ENCODE data around the gene CACNA2D1. TPM values are rescaled to one million over a fixed set of nuclear protein-coding genes. Genes with fewer than 3 reads are reported as not detected.

Gene CACNA2D1
- total RNA-seq, 1 experiment from 2014 or later = 0.27 TPM

GRCh38 chr7:81956520-81956919 is 487.1 kb downstream of the CACNA2D1 start:
- BruUV-seq (replicated peaks) = no TSS peak
- H2AFZ ChIP-seq (ENCODE audit: low read depth, low read length, poor library complexity, severe bottlenecking) = no peak overlapping the region
- ChIA-PET CTCF (interaction anchor here (1.0 to 2.8 kb wide), 5 partner anchors 19 to 457 kb away, joined by 3 to 34 read pairs (median 4); no protein-coding TSS in a partner anchor), POLR2A (no interaction called here), RAD21 (ENCODE audit: low non-redundant PET in 1 of 2, low total read pairs in 2 of 2, uncharacterized antibody in 2 of 2, unreplicated experiment in 2 of 2) (no interaction called here)
- H4K20me1 ChIP-seq (ENCODE audit: insufficient read depth) = no peaks in the 10 kb centered on the region
- H3K27ac ChIP-seq (ENCODE audit: low read depth, low read length) = no peak overlapping the region
- intact Hi-C loops (cut with micrococcal nuclease) = loop anchor here (1.0 to 5.0 kb wide), 5 partner anchors 60 to 771 kb away; no protein-coding TSS in a partner anchor
- TF ChIP-seq RAD21 (IDR thresholded peaks at IDR 0.05; ENCODE audit: low read depth) (peak; percentile 80), SRF (IDR thresholded peaks at IDR 0.05; ENCODE audit: low read depth) (no peak), CTCF (IDR thresholded peaks at IDR 0.05 in 2 of 3, conservative IDR thresholded peaks at IDR 0.05 in 1 of 3; ENCODE audit: borderline replicate concordance in 1 of 3, insufficient read depth in 1 of 3, low read depth in 2 of 3, low read length in 2 of 3) (peak; percentile 61 to 75 (median 70))
- no peak overlapping the region for H3K4me2 ChIP-seq (ENCODE audit: low read length)
- H3K27me3 ChIP-seq (ENCODE audit: insufficient read depth, low read length) = no peaks in the 10 kb centered on the region
- ATAC-seq = peak; percentile 96
- H3K4me3 ChIP-seq (replicated peaks in 1 of 2; ENCODE audit: low read depth in 1 of 2, low read length in 2 of 2) = no peak overlapping the region
- no peaks in the 10 kb centered on the region for H3K36me3 ChIP-seq (ENCODE audit: control insufficient read depth in 1 of 2, insufficient read depth in 2 of 2, low read length in 2 of 2)
- no peaks in the 10 kb centered on the region for H3K79me2 ChIP-seq (ENCODE audit: insufficient read depth, low read length)
- H3K4me1 ChIP-seq (ENCODE audit: control insufficient read depth in 1 of 2, insufficient read depth in 2 of 2, low read length in 2 of 2) = no peaks in the 10 kb centered on the region
- H3K9me2 ChIP-seq (ENCODE audit: insufficient read depth) = no peaks in the 10 kb centered on the region
- H3K9ac ChIP-seq (ENCODE audit: low read length) = no peak overlapping the region
- no peaks in the 10 kb centered on the region for H3K9me3 ChIP-seq (ENCODE audit: control insufficient read depth in 1 of 2, insufficient read depth in 1 of 2, low read depth in 1 of 2, low read length in 2 of 2)
- DNase-seq (ENCODE audit: low read depth, low spot score) = peak; percentile 47

DNA sequence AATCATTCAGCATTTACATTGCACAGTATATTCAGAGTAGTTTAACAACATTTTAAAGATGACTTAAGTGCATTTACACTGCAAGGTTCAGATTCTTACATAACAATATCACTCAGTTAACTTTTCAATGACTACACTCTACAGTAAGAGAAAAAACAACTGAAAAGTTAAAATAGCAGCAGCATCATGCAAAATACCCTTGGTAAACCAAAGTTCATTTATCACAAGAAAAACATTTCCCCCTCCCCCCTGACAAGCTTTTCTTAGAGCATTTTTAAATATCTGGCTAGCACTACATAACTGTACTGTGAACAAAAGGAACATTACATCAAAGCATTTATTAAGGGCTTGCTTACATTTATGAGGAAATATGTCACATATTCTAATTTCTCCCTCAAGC is 494.3 kb downstream of the CACNA2D1 start:
- Histone ChIP-seq H3K79me2 (ENCODE audit: insufficient read depth, low read length) (no peaks in the 10 kb centered on the region), H3K9me2 (ENCODE audit: insufficient read depth) (no peaks in the 10 kb centered on the region), H3K9me3 (ENCODE audit: control insufficient read depth in 1 of 2, insufficient read depth in 1 of 2, low read depth in 1 of 2, low read length in 2 of 2) (no peaks in the 10 kb centered on the region), H3K36me3 (ENCODE audit: control insufficient read depth in 1 of 2, insufficient read depth in 2 of 2, low read length in 2 of 2) (no peaks in the 10 kb centered on the region), H3K4me1 (ENCODE audit: control insufficient read depth in 1 of 2, insufficient read depth in 2 of 2, low read length in 2 of 2) (no peaks in the 10 kb centered on the region), H3K27me3 (ENCODE audit: insufficient read depth, low read length) (no peaks in the 10 kb centered on the region), H3K4me2 (ENCODE audit: low read length) (no peak overlapping the region), H4K20me1 (ENCODE audit: insufficient read depth) (no peaks in the 10 kb centered on the region), H2AFZ (ENCODE audit: low read depth, low read length, poor library complexity, severe bottlenecking) (no peak overlapping the region), H3K9ac (ENCODE audit: low read length) (no peak overlapping the region), H3K4me3 (replicated peaks in 1 of 2; ENCODE audit: low read depth in 1 of 2, low read length in 2 of 2) (no peak overlapping the region), H3K27ac (ENCODE audit: low read depth, low read length) (no peak overlapping the region)
- no TSS peak for BruUV-seq (replicated peaks)
- intact Hi-C loops (cut with micrococcal nuclease) = no loop called here
- POLR2A ChIA-PET = no interaction called here
- DNase-seq (ENCODE audit: low read depth, low spot score) (no peak), ATAC-seq (no peak)
- RAD21 ChIA-PET (ENCODE audit: low non-redundant PET in 1 of 2, low total read pairs in 2 of 2, uncharacterized antibody in 2 of 2, unreplicated experiment in 2 of 2) = no interaction called here
- TF ChIP-seq, protein P1, sequence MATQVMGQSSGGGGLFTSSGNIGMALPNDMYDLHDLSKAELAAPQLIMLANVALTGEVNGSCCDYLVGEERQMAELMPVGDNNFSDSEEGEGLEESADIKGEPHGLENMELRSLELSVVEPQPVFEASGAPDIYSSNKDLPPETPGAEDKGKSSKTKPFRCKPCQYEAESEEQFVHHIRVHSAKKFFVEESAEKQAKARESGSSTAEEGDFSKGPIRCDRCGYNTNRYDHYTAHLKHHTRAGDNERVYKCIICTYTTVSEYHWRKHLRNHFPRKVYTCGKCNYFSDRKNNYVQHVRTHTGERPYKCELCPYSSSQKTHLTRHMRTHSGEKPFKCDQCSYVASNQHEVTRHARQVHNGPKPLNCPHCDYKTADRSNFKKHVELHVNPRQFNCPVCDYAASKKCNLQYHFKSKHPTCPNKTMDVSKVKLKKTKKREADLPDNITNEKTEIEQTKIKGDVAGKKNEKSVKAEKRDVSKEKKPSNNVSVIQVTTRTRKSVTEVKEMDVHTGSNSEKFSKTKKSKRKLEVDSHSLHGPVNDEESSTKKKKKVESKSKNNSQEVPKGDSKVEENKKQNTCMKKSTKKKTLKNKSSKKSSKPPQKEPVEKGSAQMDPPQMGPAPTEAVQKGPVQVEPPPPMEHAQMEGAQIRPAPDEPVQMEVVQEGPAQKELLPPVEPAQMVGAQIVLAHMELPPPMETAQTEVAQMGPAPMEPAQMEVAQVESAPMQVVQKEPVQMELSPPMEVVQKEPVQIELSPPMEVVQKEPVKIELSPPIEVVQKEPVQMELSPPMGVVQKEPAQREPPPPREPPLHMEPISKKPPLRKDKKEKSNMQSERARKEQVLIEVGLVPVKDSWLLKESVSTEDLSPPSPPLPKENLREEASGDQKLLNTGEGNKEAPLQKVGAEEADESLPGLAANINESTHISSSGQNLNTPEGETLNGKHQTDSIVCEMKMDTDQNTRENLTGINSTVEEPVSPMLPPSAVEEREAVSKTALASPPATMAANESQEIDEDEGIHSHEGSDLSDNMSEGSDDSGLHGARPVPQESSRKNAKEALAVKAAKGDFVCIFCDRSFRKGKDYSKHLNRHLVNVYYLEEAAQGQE (IDR thresholded peaks at IDR 0.05; ENCODE audit: low read depth) = no peak
- TF ChIP-seq, protein P2, sequence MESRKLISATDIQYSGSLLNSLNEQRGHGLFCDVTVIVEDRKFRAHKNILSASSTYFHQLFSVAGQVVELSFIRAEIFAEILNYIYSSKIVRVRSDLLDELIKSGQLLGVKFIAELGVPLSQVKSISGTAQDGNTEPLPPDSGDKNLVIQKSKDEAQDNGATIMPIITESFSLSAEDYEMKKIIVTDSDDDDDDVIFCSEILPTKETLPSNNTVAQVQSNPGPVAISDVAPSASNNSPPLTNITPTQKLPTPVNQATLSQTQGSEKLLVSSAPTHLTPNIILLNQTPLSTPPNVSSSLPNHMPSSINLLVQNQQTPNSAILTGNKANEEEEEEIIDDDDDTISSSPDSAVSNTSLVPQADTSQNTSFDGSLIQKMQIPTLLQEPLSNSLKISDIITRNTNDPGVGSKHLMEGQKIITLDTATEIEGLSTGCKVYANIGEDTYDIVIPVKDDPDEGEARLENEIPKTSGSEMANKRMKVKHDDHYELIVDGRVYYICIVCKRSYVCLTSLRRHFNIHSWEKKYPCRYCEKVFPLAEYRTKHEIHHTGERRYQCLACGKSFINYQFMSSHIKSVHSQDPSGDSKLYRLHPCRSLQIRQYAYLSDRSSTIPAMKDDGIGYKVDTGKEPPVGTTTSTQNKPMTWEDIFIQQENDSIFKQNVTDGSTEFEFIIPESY (IDR thresholded peaks at IDR 0.05; ENCODE audit: extremely low read depth, insufficient replicate concordance, low read length) = no peak
- TF ChIP-seq POLR2A (IDR thresholded peaks at IDR 0.05; ENCODE audit: borderline replicate concordance, extremely low read depth, insufficient read depth, insufficient read length) (no peak), EZH2 (IDR thresholded peaks at IDR 0.05) (no peak)
- CTCF ChIA-PET = no interaction called here

All from HCT116 (cell line).